Measurements from ENCODE around the gene SGO1. TPM values are rescaled to one million over a fixed set of nuclear protein-coding genes. Genes with fewer than 3 reads are reported as not detected.

The SGO1 gene
- total RNA-seq, 4 donors from 2014 or later, result 0.87 TPM; not detected in 3

GRCh38 chr3:20141316-20141715 lies 44.7 kb downstream of the SGO1 start:
- TF ChIP-seq CTCF (IDR thresholded peaks at IDR 0.05), result no peak
- TF ChIP-seq EP300 (IDR thresholded peaks at IDR 0.05), result no peak
- H3K27ac ChIP-seq, result peak overlapping the region in 3 of 4 donors; percentile 8 to 76 (median 60)
- no peak overlapping the region for H3K4me3 ChIP-seq
- WGBS, 2 donors, result 25 to 28% methylated on average over 2 of the region's 2 CpGs
- no peaks in the 10 kb centered on the region for H3K9me3 ChIP-seq
- no peaks in the 10 kb centered on the region for H3K27me3 ChIP-seq
- peaks cover 0 to 35% (median 0%) of the 10 kb centered on the region in 3 donors for H3K36me3 ChIP-seq
- peak in 1 of 2 donors; percentile 9 for DNase-seq (ENCODE audit: low spot score in 2 of 2)
- peaks cover 0 to 15% (median 2%) of the 10 kb centered on the region in 4 donors for H3K4me1 ChIP-seq

GRCh38 chr3:20140881-20141280 lies 45.1 kb downstream of the SGO1 start:
- WGBS, 2 donors, result 35 to 54% methylated on average over 2 of the region's 2 CpGs
- peak overlapping the region in 3 of 4 donors; percentile 8 to 76 (median 60) for H3K27ac ChIP-seq

GRCh38 chr3:20137647-20138046 lies 48.4 kb downstream of the SGO1 start:
- Histone ChIP-seq H3K36me3 (peaks cover 0 to 44% (median 0%) of the 10 kb centered on the region in 3 donors), H3K27me3 (no peaks in the 10 kb centered on the region), H3K9me3 (no peaks in the 10 kb centered on the region), H3K4me1 (peaks cover 0 to 15% (median 2%) of the 10 kb centered on the region in 4 donors), H3K4me3 (no peak overlapping the region), H3K27ac (no peak overlapping the region)
- 87 to 95% methylated on average over 4 of the region's 4 CpGs for WGBS, 2 donors
- no peak for DNase-seq (ENCODE audit: low spot score in 2 of 2)
- TF ChIP-seq POLR2A (IDR thresholded peaks at IDR 0.05) (no peak), EP300 (IDR thresholded peaks at IDR 0.05) (no peak), CTCF (IDR thresholded peaks at IDR 0.05) (no peak)

More at GRCh38 chr3:20140881-20141280, 45.1 kb downstream of the SGO1 start:
- peaks cover 0 to 15% (median 2%) of the 10 kb centered on the region in 4 donors for H3K4me1 ChIP-seq
- DNase-seq (ENCODE audit: low spot score in 2 of 2), result no peak
- TF ChIP-seq EP300 (IDR thresholded peaks at IDR 0.05) (no peak), CTCF (IDR thresholded peaks at IDR 0.05) (no peak), POLR2A (IDR thresholded peaks at IDR 0.05) (no peak)
- peaks cover 0 to 34% (median 0%) of the 10 kb centered on the region in 3 donors for H3K36me3 ChIP-seq
- no peak overlapping the region for H3K4me3 ChIP-seq
- H3K9me3 ChIP-seq, result no peaks in the 10 kb centered on the region
- H3K27me3 ChIP-seq, result no peaks in the 10 kb centered on the region

- H3K9me3 ChIP-seq, result no peaks in the 10 kb centered on the region
- no peak overlapping the region for H3K4me3 ChIP-seq
- WGBS, 2 donors, result 84 to 92% methylated on average over 1 of the region's 1 CpG
- H3K36me3 ChIP-seq, result peaks cover 0 to 43% (median 0%) of the 10 kb centered on the region in 3 donors
- no peaks in the 10 kb centered on the region for H3K27me3 ChIP-seq
- H3K4me1 ChIP-seq, result peaks cover 0 to 5% (median 0%) of the 10 kb centered on the region in 4 donors
- no peak overlapping the region for H3K27ac ChIP-seq
- TF ChIP-seq POLR2A (IDR thresholded peaks at IDR 0.05), result no peak
- TF ChIP-seq CTCF (IDR thresholded peaks at IDR 0.05), result no peak
- no peak for TF ChIP-seq EP300 (IDR thresholded peaks at IDR 0.05)
- no peak for DNase-seq (ENCODE audit: low spot score in 2 of 2)
These were observed 49.8 kb downstream of the SGO1 start for GRCh38 chr3:20136231-20136630.

GRCh38 chr3:20130106-20130505 lies 55.9 kb downstream of the SGO1 start:
- Histone ChIP-seq H3K27ac (no peak overlapping the region), H3K36me3 (peaks cover 0 to 55% (median 0%) of the 10 kb centered on the region in 3 donors), H3K9me3 (no peaks in the 10 kb centered on the region), H3K4me1 (peaks cover 0 to 3% (median 0%) of the 10 kb centered on the region in 4 donors), H3K27me3 (no peaks in the 10 kb centered on the region), H3K4me3 (no peak overlapping the region)
- DNase-seq (ENCODE audit: low spot score in 2 of 2), result no peak
- TF ChIP-seq EP300 (IDR thresholded peaks at IDR 0.05) (no peak), POLR2A (IDR thresholded peaks at IDR 0.05) (no peak), CTCF (IDR thresholded peaks at IDR 0.05) (no peak)
- WGBS, 2 donors, result 79% methylated on average over 7 of the region's 7 CpGs

Data from tibial nerve (tissue), 4 donors.